Peyer's patch (tissue), 4 donors: ENCODE data around the gene PKP1.

Experiments
- POLR2A ChIP-seq, 2 donors: fragments of 450-650 bp; IDR thresholded peaks; one replicate each; pipeline ENCODE4 v1.5.1; 2017; ENCODE audit warnings: antibody characterized with exemption in 2 of 2, mild to moderate bottlenecking in 2 of 2, moderate library complexity in 2 of 2
- TF ChIP-seq, protein P1 (sequence below), 6 experiments: fragments of 450-650 bp in 4 of 6; fragments of 200-600 bp in 2 of 6; sonication (generic) in 1 of 6; IDR thresholded peaks; one replicate each; pipeline ENCODE4 v1.5.1; 2017 to 2019; ENCODE audit warnings: antibody characterized with exemption in 6 of 6, mild to moderate bottlenecking in 3 of 6, moderate library complexity in 1 of 6

DNA sequence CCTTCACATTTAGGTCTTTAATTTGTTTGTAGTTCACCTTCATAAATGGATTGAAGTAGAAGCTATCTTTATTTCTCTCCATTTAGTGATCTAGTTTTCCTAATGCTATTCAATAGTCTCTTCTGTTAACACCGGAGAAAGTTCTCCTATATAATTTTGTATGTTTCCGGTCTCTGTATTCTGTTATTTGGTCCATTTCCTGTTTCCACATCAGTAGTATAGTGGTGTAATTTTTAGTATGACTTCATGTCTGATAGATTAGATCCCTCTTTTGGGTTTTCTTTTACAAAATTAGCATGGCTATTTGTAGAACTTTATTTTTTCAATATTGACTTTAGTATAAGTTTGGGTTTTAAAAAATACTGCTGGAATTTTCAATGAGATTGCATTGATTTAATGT lies 41.6 kb upstream of the PKP1 start:
- TF ChIP-seq, protein P1, sequence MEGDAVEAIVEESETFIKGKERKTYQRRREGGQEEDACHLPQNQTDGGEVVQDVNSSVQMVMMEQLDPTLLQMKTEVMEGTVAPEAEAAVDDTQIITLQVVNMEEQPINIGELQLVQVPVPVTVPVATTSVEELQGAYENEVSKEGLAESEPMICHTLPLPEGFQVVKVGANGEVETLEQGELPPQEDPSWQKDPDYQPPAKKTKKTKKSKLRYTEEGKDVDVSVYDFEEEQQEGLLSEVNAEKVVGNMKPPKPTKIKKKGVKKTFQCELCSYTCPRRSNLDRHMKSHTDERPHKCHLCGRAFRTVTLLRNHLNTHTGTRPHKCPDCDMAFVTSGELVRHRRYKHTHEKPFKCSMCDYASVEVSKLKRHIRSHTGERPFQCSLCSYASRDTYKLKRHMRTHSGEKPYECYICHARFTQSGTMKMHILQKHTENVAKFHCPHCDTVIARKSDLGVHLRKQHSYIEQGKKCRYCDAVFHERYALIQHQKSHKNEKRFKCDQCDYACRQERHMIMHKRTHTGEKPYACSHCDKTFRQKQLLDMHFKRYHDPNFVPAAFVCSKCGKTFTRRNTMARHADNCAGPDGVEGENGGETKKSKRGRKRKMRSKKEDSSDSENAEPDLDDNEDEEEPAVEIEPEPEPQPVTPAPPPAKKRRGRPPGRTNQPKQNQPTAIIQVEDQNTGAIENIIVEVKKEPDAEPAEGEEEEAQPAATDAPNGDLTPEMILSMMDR (IDR thresholded peaks at IDR 0.05) = no peak
- TF ChIP-seq POLR2A (IDR thresholded peaks at IDR 0.05) = no peak
